Thoracic aorta (tissue), 2 donors: ENCODE results near the gene PDE6H. TPM values are rescaled to one million over a fixed set of nuclear protein-coding genes. Genes with fewer than 3 reads are reported as not detected.

Experiments used
- ATAC-seq: fragments of 150-250 bp; one replicate; pipeline ENCODE4 v1.8.0; 2017; ENCODE audit warnings: low read depth; ENCODE audit not compliant: insufficient number of reproducible peaks, low FRiP score
- DNase-seq: peaks from one replicate; pipeline ENCODE4 v3.0.0-alpha.2; 2020; ENCODE audit warnings: low spot score
- H3K27ac ChIP-seq, 2 donors: fragments of 200-600 bp; sonication (generic); 1 replicate in 1 of 2; 2 replicates in 1 of 2; pipeline ENCODE4 v1.5.1; 2016; ENCODE audit warnings: mild to moderate bottlenecking in 2 of 2, moderate library complexity in 2 of 2
- H3K27me3 ChIP-seq: fragments of 200-600 bp; sonication (generic); replicated peaks from 2 replicates; pipeline ENCODE4 v1.6.0; 2016; ENCODE audit warnings: mild to moderate bottlenecking; ENCODE audit not compliant: insufficient read depth
- H3K36me3 ChIP-seq: fragments of 200-600 bp; sonication (generic); one replicate; pipeline ENCODE4 v1.5.1; 2016
- H3K4me1 ChIP-seq, 2 donors: fragments of 200-600 bp; sonication (generic); 1 replicate in 1 of 2; 2 replicates in 1 of 2; pipeline versions ENCODE4 v1.5.1 to v1.6.0; 2016; ENCODE audit warnings: low read depth in 2 of 2, mild to moderate bottlenecking in 1 of 2; ENCODE audit not compliant: control insufficient read depth in 1 of 2
- H3K4me3 ChIP-seq: fragments of 200-600 bp; sonication (generic); 2 replicates; pipeline ENCODE4 v1.5.1; 2016; ENCODE audit warnings: mild to moderate bottlenecking
- H3K9me3 ChIP-seq: fragments of 200-600 bp; sonication (generic); 2 replicates; pipeline ENCODE4 v1.5.1; 2016
- total RNA-seq, 2 donors: library from RNA; depleted of rRNA; stranded (reverse); fragments of >200 nt; gene quantifications; one replicate each; pipeline versions ENCODE4 v1.1.0 to v1.2.3, GENCODE V29; 2016
- TF ChIP-seq, protein P1 (sequence below): fragments of 200-600 bp; sonication (generic); IDR thresholded peaks from one replicate; pipeline ENCODE4 v1.5.1; 2019; ENCODE audit warnings: antibody characterized with exemption

The PDE6H gene
- total RNA-seq, 2 donors from 2014 or later: not detected

DNA sequence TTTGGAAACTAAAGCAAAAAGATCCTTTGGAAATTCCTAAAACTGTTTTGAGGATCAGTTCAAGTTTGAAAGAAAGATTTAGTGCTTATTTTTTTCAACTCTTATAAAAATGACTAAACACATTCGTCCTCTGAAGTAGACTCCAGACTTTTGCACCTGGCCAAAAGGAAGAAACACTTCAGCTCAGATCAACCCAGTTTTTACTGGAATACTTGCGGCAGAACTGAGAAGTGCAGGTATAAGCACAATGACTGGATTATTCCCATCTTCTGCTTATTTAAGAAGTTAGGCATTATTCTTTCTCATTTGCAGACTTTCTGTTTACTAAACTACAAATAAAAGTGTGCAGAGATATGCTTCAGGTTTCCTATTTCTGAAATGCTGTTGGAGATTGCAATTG, 41.9 kb downstream of the PDE6H start:
- Histone ChIP-seq H3K4me1 (no peaks in the 10 kb centered on the region), H3K27me3 (no peaks in the 10 kb centered on the region), H3K4me3 (no peak overlapping the region), H3K36me3 (no peaks in the 10 kb centered on the region), H3K9me3 (no peaks in the 10 kb centered on the region), H3K27ac (no peak overlapping the region)
- DNase-seq (no peak), ATAC-seq (no peak)
- TF ChIP-seq, protein P1, sequence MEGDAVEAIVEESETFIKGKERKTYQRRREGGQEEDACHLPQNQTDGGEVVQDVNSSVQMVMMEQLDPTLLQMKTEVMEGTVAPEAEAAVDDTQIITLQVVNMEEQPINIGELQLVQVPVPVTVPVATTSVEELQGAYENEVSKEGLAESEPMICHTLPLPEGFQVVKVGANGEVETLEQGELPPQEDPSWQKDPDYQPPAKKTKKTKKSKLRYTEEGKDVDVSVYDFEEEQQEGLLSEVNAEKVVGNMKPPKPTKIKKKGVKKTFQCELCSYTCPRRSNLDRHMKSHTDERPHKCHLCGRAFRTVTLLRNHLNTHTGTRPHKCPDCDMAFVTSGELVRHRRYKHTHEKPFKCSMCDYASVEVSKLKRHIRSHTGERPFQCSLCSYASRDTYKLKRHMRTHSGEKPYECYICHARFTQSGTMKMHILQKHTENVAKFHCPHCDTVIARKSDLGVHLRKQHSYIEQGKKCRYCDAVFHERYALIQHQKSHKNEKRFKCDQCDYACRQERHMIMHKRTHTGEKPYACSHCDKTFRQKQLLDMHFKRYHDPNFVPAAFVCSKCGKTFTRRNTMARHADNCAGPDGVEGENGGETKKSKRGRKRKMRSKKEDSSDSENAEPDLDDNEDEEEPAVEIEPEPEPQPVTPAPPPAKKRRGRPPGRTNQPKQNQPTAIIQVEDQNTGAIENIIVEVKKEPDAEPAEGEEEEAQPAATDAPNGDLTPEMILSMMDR: no peak

DNA sequence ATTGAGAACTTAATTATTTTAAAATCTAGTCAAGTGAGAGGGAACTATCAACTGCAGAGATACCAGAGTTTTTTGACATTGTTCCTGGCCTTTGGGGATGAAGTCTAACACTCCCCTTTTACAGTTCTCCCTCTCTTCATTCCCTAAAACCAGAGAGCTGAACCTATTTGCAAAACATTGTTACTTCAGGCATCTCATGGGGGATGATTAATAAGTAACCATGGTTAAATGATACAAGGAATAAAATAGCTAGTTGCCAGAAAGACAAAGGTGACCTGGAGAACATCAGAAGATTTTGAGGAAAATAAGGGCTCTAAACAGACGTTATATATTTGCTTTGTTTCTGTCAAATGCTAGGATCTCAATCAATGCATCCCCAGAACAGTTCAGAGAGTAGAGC, 42.3 kb downstream of the PDE6H start:
- H3K4me1 ChIP-seq: no peaks in the 10 kb centered on the region
- H3K36me3 ChIP-seq: no peaks in the 10 kb centered on the region
- no peaks in the 10 kb centered on the region for H3K27me3 ChIP-seq
- no peaks in the 10 kb centered on the region for H3K9me3 ChIP-seq
- DNase-seq (no peak), ATAC-seq (no peak)
- H3K4me3 ChIP-seq: no peak overlapping the region
- TF ChIP-seq, protein P1: no peak
- no peak overlapping the region for H3K27ac ChIP-seq

DNA sequence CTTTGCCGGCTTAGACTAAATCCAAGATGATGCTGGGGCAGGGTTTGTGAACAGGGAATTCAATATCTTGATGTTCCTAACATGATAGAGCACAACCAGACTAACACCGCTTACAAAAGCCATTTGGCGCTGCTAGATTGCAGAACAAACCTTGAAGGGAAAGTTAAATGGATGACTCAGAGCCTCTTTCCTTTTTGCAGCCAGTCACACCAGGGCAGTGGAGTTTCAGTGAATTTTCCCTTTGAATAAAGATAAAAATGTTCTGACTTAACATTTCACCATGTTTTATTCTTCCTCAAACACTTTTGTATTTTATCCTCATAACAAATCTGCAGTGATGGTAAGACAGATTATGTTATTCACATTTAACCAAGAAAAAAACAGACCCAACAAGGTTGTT, 47.3 kb downstream of the PDE6H start:
- DNase-seq: no peak
- H3K27ac ChIP-seq: no peak overlapping the region
- no peaks in the 10 kb centered on the region for H3K4me1 ChIP-seq
- H3K4me3 ChIP-seq: no peak overlapping the region
- no peaks in the 10 kb centered on the region for H3K27me3 ChIP-seq
- no peaks in the 10 kb centered on the region for H3K9me3 ChIP-seq
- no peak for ATAC-seq
- no peaks in the 10 kb centered on the region for H3K36me3 ChIP-seq
- TF ChIP-seq, protein P1: no peak

Other genes with a start within 250 kb of the PDE6H start
- gene WBP11, start 169.6 kb upstream of the PDE6H start, total RNA-seq: 10 to 100 TPM; 10.0 to 17.6 TPM
- under 1 TPM in 1 of 2 donors, not detected in 1; 0.27 TPM for gene C12orf60, start 169.4 kb upstream of the PDE6H start, total RNA-seq
- under 1 TPM; 0.27 to 0.49 TPM for gene SMCO3, start 158.9 kb upstream of the PDE6H start, total RNA-seq
- gene ART4, start 129.5 kb upstream of the PDE6H start, total RNA-seq: 10 to 100 TPM; 38.0 to 66.6 TPM
- gene MGP, start 87.2 kb upstream of the PDE6H start, total RNA-seq: 1,000 to 10,000 TPM; 6,234 to 9,983 TPM
- gene ERP27, start 34.5 kb upstream of the PDE6H start, total RNA-seq: 1 to 10 TPM in 1 of 2 donors, not detected in 1; 2.4 TPM
- 100 to 1,000 TPM; 199 to 223 TPM for gene ARHGDIB, start 11.4 kb upstream of the PDE6H start, total RNA-seq
- gene RERG, start 248.4 kb downstream of the PDE6H start, total RNA-seq: 100 to 1,000 TPM in 1 of 2 donors, 10 to 100 TPM in 1; 92.3 to 120 TPM